H1 (cell line): ENCODE results near the gene CIRBP.

ENCODE experiments used
- ATF3 ChIP-seq: IDR thresholded peaks from 2 replicates; pipeline ENCODE4 v1.6.1; 2011; ENCODE audit warnings: low read depth, mild to moderate bottlenecking, low read length; ENCODE audit not compliant: insufficient read depth
- CTCF ChIP-seq, 3 experiments: IDR thresholded peaks; 1 replicate in 2 of 3; 2 replicates in 1 of 3; pipeline versions ENCODE4 v1.5.1 to v1.6.1; 2011; ENCODE audit warnings: low read length in 3 of 3, mild to moderate bottlenecking in 3 of 3, inconsistent platforms in 2 of 3, low read depth in 1 of 3, moderate library complexity in 1 of 3; ENCODE audit not compliant: insufficient read depth in 1 of 3; ENCODE audit errors: control extremely low read depth in 1 of 3
- E2F6 ChIP-seq: IDR thresholded peaks from 2 replicates; pipeline ENCODE4 v1.6.1; 2012; ENCODE audit warnings: inconsistent platforms
- JUND ChIP-seq: IDR thresholded peaks from 2 replicates; pipeline ENCODE4 v1.6.1; 2011; ENCODE audit warnings: mild to moderate bottlenecking, improper control_type of control experiment, low read length
- POLR2AphosphoS5 ChIP-seq: IDR thresholded peaks from 2 replicates; pipeline ENCODE4 v1.6.1; 2011; ENCODE audit warnings: low read depth, low read length
- RNF2 ChIP-seq: fragments of 200-900, 300-1000 bp; sonication (generic); IDR thresholded peaks from 2 replicates; pipeline ENCODE4 v1.7.1; 2016; ENCODE audit warnings: borderline replicate concordance, low read depth, mild to moderate bottlenecking, antibody characterized with exemption, low read length; ENCODE audit not compliant: poor library complexity, severe bottlenecking; ENCODE audit errors: missing control alignments
- SIX5 ChIP-seq: IDR thresholded peaks from 2 replicates; pipeline ENCODE4 v1.6.1; 2011; ENCODE audit warnings: mild to moderate bottlenecking, low read depth, low read length
- TAF1 ChIP-seq: IDR thresholded peaks from 2 replicates; pipeline ENCODE4 v1.6.1; 2011; ENCODE audit warnings: mild to moderate bottlenecking, low read depth, low read length

- TF ChIP-seq SIX5 (no peak), POLR2AphosphoS5 (no peak), ATF3 (no peak), CTCF (IDR thresholded peaks at IDR 0.05; ENCODE audit: control extremely low read depth in 1 of 3, insufficient read depth in 1 of 3, low read depth in 1 of 3, low read length in 3 of 3) (peak; percentile 26 to 63 (median 38); a peak in 3 of 4 replicates), E2F6 (no peak), TAF1 (no peak), RNF2 (no peak), JUND (no peak)
Measured at GRCh38 chr19:1261538-1261797, 7.7 kb upstream of the CIRBP start.
